HepG2 (cell line): ENCODE measurements around the gene ASXL1. TPM values are rescaled to one million over a fixed set of nuclear protein-coding genes. Genes with fewer than 3 reads are reported as not detected.

Source experiments
- EED ChIP-seq: sonication (generic); formaldehyde crosslinking; IDR thresholded peaks from 2 replicates; pipeline ENCODE4 v1.5.0; 2020; ENCODE audit warnings: mild to moderate bottlenecking, missing genetic modification reagents
- IRF1 ChIP-seq: sonication (generic); formaldehyde crosslinking; IDR thresholded peaks from 2 replicates; pipeline ENCODE4 v1.4.0; 2020; ENCODE audit warnings: low read depth, mild to moderate bottlenecking, missing genetic modification reagents
- MAFG ChIP-seq: sonication (generic); formaldehyde crosslinking; IDR thresholded peaks from 2 replicates; pipeline ENCODE4 v1.5.1; 2020; ENCODE audit warnings: mild to moderate bottlenecking, missing genetic modification reagents
- NFYB ChIP-seq: sonication (generic); formaldehyde crosslinking; IDR thresholded peaks from 2 replicates; pipeline ENCODE4 v1.4.0; 2020; ENCODE audit warnings: missing genetic modification reagents
- NFYC ChIP-seq: IDR thresholded peaks from 2 replicates; pipeline ENCODE4 v1.6.1; 2016; ENCODE audit warnings: missing genetic modification reagents, missing compliant biosample characterization
- SRSF4 ChIP-seq: fragments of 200-400 bp; formaldehyde crosslinking; IDR thresholded peaks from one replicate; pipeline ENCODE4 v1.6.1; 2018; ENCODE audit warnings: mild to moderate bottlenecking, low read depth, low read length, moderate library complexity; ENCODE audit not compliant: poor library complexity, severe bottlenecking
- THAP8 ChIP-seq: sonication (generic); formaldehyde crosslinking; IDR thresholded peaks from 2 replicates; pipeline ENCODE4 v1.5.1; 2020; ENCODE audit warnings: missing genetic modification reagents, mild to moderate bottlenecking, borderline replicate concordance
- ZFP41 ChIP-seq: sonication (generic); formaldehyde crosslinking; IDR thresholded peaks from 2 replicates; pipeline ENCODE4 v1.4.0; 2020; ENCODE audit warnings: mild to moderate bottlenecking, missing genetic modification reagents, borderline replicate concordance
- ZNF318 ChIP-seq: sonication (generic); formaldehyde crosslinking; IDR thresholded peaks from 2 replicates; pipeline ENCODE4 v1.4.0; 2020; ENCODE audit warnings: mild to moderate bottlenecking, missing genetic modification reagents
- ZNF687 ChIP-seq: sonication (generic); formaldehyde crosslinking; IDR thresholded peaks from 2 replicates; pipeline ENCODE4 v1.5.1; 2020; ENCODE audit warnings: mild to moderate bottlenecking, missing genetic modification reagents, moderate library complexity
- polyA plus RNA-seq, 8 experiments: library from polyadenylated mRNA; depleted of rRNA in 3 of 8; stranded (reverse) in 7 of 8; unstranded in 1 of 8; fragments of >200 nt; fragmentation: Illumina TruSeq in 4 of 8; extraction: Trizol in 4 of 8; gene quantifications; 2 replicates each; pipeline versions ENCODE4 v1.2.1 to v1.2.3, GENCODE V29; 2011 to 2016; ENCODE audit warnings: low read depth in 4 of 8, missing spikeins in 1 of 8, mixed read lengths in 1 of 8; ENCODE audit not compliant: insufficient read depth in 1 of 8
- total RNA-seq, 5 experiments: library from RNA; depleted of rRNA; stranded (reverse); fragments of >200 nt; fragmentation: Illumina TruSeq; extraction: Trizol; gene quantifications; 2 replicates each; pipeline ENCODE4 v1.2.3, GENCODE V29; 2016; ENCODE audit warnings: low read depth in 1 of 5
- TF ChIP-seq, protein P1 (sequence below): sonication (generic); formaldehyde crosslinking; conservative IDR thresholded peaks from 2 replicates; pipeline ENCODE4 v1.8.0; 2022; ENCODE audit warnings: missing genetic modification reagents

ASXL1 gene
- total and polyA plus RNA-seq, 2 of the 13 experiments (the other 11 are each of a cell fraction or from before 2014, with no cell fraction given) = 62.1 to 74.8 TPM

- TF ChIP-seq, protein P1, sequence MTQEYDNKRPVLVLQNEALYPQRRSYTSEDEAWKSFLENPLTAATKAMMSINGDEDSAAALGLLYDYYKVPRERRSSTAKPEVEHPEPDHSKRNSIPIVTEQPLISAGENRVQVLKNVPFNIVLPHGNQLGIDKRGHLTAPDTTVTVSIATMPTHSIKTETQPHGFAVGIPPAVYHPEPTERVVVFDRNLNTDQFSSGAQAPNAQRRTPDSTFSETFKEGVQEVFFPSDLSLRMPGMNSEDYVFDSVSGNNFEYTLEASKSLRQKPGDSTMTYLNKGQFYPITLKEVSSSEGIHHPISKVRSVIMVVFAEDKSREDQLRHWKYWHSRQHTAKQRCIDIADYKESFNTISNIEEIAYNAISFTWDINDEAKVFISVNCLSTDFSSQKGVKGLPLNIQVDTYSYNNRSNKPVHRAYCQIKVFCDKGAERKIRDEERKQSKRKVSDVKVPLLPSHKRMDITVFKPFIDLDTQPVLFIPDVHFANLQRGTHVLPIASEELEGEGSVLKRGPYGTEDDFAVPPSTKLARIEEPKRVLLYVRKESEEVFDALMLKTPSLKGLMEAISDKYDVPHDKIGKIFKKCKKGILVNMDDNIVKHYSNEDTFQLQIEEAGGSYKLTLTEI (CRISPR knock-in tag) = no peak
- TF ChIP-seq MAFG (CRISPR knock-in tag) (no peak), NFYC (CRISPR knock-in tag) (peak; percentile 9; the same call in 1 of the 2 replicates), SRSF4 (no peak), EED (CRISPR knock-in tag) (peak; percentile 82; the same call in 1 of the 2 replicates), NFYB (no peak), IRF1 (CRISPR knock-in tag) (no peak), ZNF318 (CRISPR knock-in tag) (no peak), ZNF687 (CRISPR knock-in tag) (peak; percentile 81), THAP8 (CRISPR knock-in tag) (no peak), ZFP41 (CRISPR knock-in tag) (no peak)
Observed at GRCh38 chr20:32482442-32483261, 124.5 kb downstream of the ASXL1 start (continued).
